ENCODE data around the gene ASIP. TPM values are rescaled to one million over a fixed set of nuclear protein-coding genes. Genes with fewer than 3 reads are reported as not detected.

The ASIP gene
- total RNA-seq, 1 donor from 2014 or later, result not detected

- no peak overlapping the region for H3K4me3 ChIP-seq (ENCODE audit: insufficient read depth, low read depth, low read length)
- no peaks in the 10 kb centered on the region for H4K20me1 ChIP-seq (ENCODE audit: insufficient read depth, low read length)
- no peak overlapping the region for H2AFZ ChIP-seq (ENCODE audit: low read depth, low read length)
- no peak overlapping the region for H3K27ac Mint-ChIP-seq (ENCODE audit: unreplicated experiment)
- no peaks in the 10 kb centered on the region for H3K36me3 ChIP-seq (ENCODE audit: insufficient read depth, low read length)
- TF ChIP-seq EZH2 (IDR thresholded peaks at IDR 0.05; ENCODE audit: insufficient read depth, low read length) (no peak), CTCF (IDR thresholded peaks at IDR 0.05; ENCODE audit: insufficient read depth, low read depth, low read length) (no peak)
- H3K27me3 Mint-ChIP-seq (ENCODE audit: low read depth, unreplicated experiment), result peaks cover 2% of the 10 kb centered on the region
- H3K4me2 ChIP-seq (ENCODE audit: low read length), result no peak overlapping the region
- DNase-seq (ENCODE audit: low read depth), result no peak
- H3K9ac ChIP-seq (ENCODE audit: low read length), result no peak overlapping the region
- no peak overlapping the region for H3K4me3 Mint-ChIP-seq (ENCODE audit: unreplicated experiment)
- H3K4me1 Mint-ChIP-seq (ENCODE audit: low read depth, unreplicated experiment), result no peaks in the 10 kb centered on the region
- H3K4me1 ChIP-seq (ENCODE audit: insufficient read depth, low read length), result no peaks in the 10 kb centered on the region
- no peaks in the 10 kb centered on the region for H3K36me3 Mint-ChIP-seq (ENCODE audit: low read depth, unreplicated experiment)
- no peak overlapping the region for H3K27ac ChIP-seq (ENCODE audit: low read depth, low read length)
- no peak for FAIRE-seq
- H3K9me3 ChIP-seq (ENCODE audit: insufficient read depth, low read depth, low read length), result no peaks in the 10 kb centered on the region
- H3K9me3 Mint-ChIP-seq (ENCODE audit: unreplicated experiment), result no peaks in the 10 kb centered on the region
- H3K79me2 ChIP-seq (ENCODE audit: insufficient read depth, low read length), result no peaks in the 10 kb centered on the region
- H3K27me3 ChIP-seq (ENCODE audit: insufficient read depth, low read length), result no peaks in the 10 kb centered on the region
These were observed 13.8 kb downstream of the ASIP start for GRCh38 chr20:34254979-34255378.

GRCh38 chr20:34256629-34257124 is 15.5 kb downstream of the ASIP start:
- Mint-ChIP-seq H3K27me3 (ENCODE audit: low read depth, unreplicated experiment) (no peaks in the 10 kb centered on the region), H3K9me3 (ENCODE audit: unreplicated experiment) (no peaks in the 10 kb centered on the region), H3K4me1 (ENCODE audit: low read depth, unreplicated experiment) (no peaks in the 10 kb centered on the region), H3K27ac (ENCODE audit: unreplicated experiment) (no peak overlapping the region), H3K36me3 (ENCODE audit: low read depth, unreplicated experiment) (no peaks in the 10 kb centered on the region), H3K4me3 (ENCODE audit: unreplicated experiment) (no peak overlapping the region)
- H3K4me2 ChIP-seq (ENCODE audit: low read length), result no peak overlapping the region
- no peaks in the 10 kb centered on the region for H3K4me1 ChIP-seq (ENCODE audit: insufficient read depth, low read length)
- H2AFZ ChIP-seq (ENCODE audit: low read depth, low read length), result no peak overlapping the region
- H3K79me2 ChIP-seq (ENCODE audit: insufficient read depth, low read length), result no peaks in the 10 kb centered on the region
- no peaks in the 10 kb centered on the region for H3K9me3 ChIP-seq (ENCODE audit: insufficient read depth, low read depth, low read length)
- no peaks in the 10 kb centered on the region for H3K36me3 ChIP-seq (ENCODE audit: insufficient read depth, low read length)
- no peaks in the 10 kb centered on the region for H3K27me3 ChIP-seq (ENCODE audit: insufficient read depth, low read length)
- H3K27ac ChIP-seq (ENCODE audit: low read depth, low read length), result no peak overlapping the region
- DNase-seq (ENCODE audit: low read depth), result no peak
- no peak for FAIRE-seq
- no peak overlapping the region for H3K4me3 ChIP-seq (ENCODE audit: insufficient read depth, low read depth, low read length)
- no peaks in the 10 kb centered on the region for H4K20me1 ChIP-seq (ENCODE audit: insufficient read depth, low read length)
- H3K9ac ChIP-seq (ENCODE audit: low read length), result no peak overlapping the region
- TF ChIP-seq EZH2 (IDR thresholded peaks at IDR 0.05; ENCODE audit: insufficient read depth, low read length), result no peak
- no peak for TF ChIP-seq CTCF (IDR thresholded peaks at IDR 0.05; ENCODE audit: insufficient read depth, low read depth, low read length)

GRCh38 chr20:34260208-34260942 is 19.2 kb downstream of the ASIP start:
- DNase-seq (ENCODE audit: low read depth) (no peak), FAIRE-seq (no peak)
- H3K79me2 ChIP-seq (ENCODE audit: insufficient read depth, low read length), result no peaks in the 10 kb centered on the region
- Mint-ChIP-seq H3K4me3 (ENCODE audit: unreplicated experiment) (no peak overlapping the region), H3K4me1 (ENCODE audit: low read depth, unreplicated experiment) (peaks cover 9% of the 10 kb centered on the region), H3K27ac (ENCODE audit: unreplicated experiment) (no peak overlapping the region), H3K36me3 (ENCODE audit: low read depth, unreplicated experiment) (no peaks in the 10 kb centered on the region), H3K9me3 (ENCODE audit: unreplicated experiment) (no peaks in the 10 kb centered on the region), H3K27me3 (ENCODE audit: low read depth, unreplicated experiment) (no peaks in the 10 kb centered on the region)
- TF ChIP-seq CTCF (IDR thresholded peaks at IDR 0.05; ENCODE audit: insufficient read depth, low read depth, low read length) (no peak), EZH2 (IDR thresholded peaks at IDR 0.05; ENCODE audit: insufficient read depth, low read length) (no peak)
- H4K20me1 ChIP-seq (ENCODE audit: insufficient read depth, low read length), result no peaks in the 10 kb centered on the region
- no peak overlapping the region for H3K27ac ChIP-seq (ENCODE audit: low read depth, low read length)
- no peak overlapping the region for H3K9ac ChIP-seq (ENCODE audit: low read length)
- H3K9me3 ChIP-seq (ENCODE audit: insufficient read depth, low read depth, low read length), result no peaks in the 10 kb centered on the region
- no peak overlapping the region for H3K4me3 ChIP-seq (ENCODE audit: insufficient read depth, low read depth, low read length)
- no peak overlapping the region for H2AFZ ChIP-seq (ENCODE audit: low read depth, low read length)
- no peaks in the 10 kb centered on the region for H3K27me3 ChIP-seq (ENCODE audit: insufficient read depth, low read length)
- no peaks in the 10 kb centered on the region for H3K36me3 ChIP-seq (ENCODE audit: insufficient read depth, low read length)
- H3K4me1 ChIP-seq (ENCODE audit: insufficient read depth, low read length), result peaks cover 5% of the 10 kb centered on the region
- no peak overlapping the region for H3K4me2 ChIP-seq (ENCODE audit: low read length)
